Keratinocyte (primary cell): ENCODE data around the gene MBNL3. TPM values are rescaled to one million over a fixed set of nuclear protein-coding genes. Genes with fewer than 3 reads are reported as not detected.

Experiments
- DNase-seq: peaks from one replicate; pipeline ENCODE4 v3.0.0-alpha.2; 2011; ENCODE audit warnings: low read depth, missing footprints, low spot score
- FAIRE-seq: peaks from 2 replicates; lab custom pipeline; 2011; peaks lifted over from hg19 to GRCh38; lab: Jason Lieb, UNC
- H2AFZ ChIP-seq: 2 replicates; pipeline ENCODE4 v1.6.0; 2012; ENCODE audit warnings: low read length, control low read depth, inconsistent platforms; ENCODE audit not compliant: control insufficient read depth
- H3K27ac ChIP-seq: 2 replicates; pipeline ENCODE4 v1.5.1; 2011; ENCODE audit warnings: low read length; ENCODE audit not compliant: control insufficient read depth, insufficient read depth
- H3K27me3 ChIP-seq: 3 replicates; pipeline ENCODE4 v1.6.0; 2011; ENCODE audit warnings: low read length; ENCODE audit not compliant: control insufficient read depth, insufficient read depth; ENCODE audit errors: extremely low read depth
- H3K36me3 ChIP-seq, 2 experiments: 2 replicates in 1 of 2; 3 replicates in 1 of 2; pipeline ENCODE4 v1.5.1; 2011; ENCODE audit warnings: low read length in 2 of 2, mild to moderate bottlenecking in 1 of 2; ENCODE audit not compliant: control insufficient read depth in 2 of 2, insufficient read depth in 2 of 2; ENCODE audit errors: extremely low read depth in 1 of 2
- H3K4me1 ChIP-seq: 3 replicates; pipeline ENCODE4 v1.5.1; 2011; ENCODE audit warnings: low read length; ENCODE audit not compliant: control insufficient read depth, insufficient read depth; ENCODE audit errors: extremely low read depth
- H3K4me2 ChIP-seq: 3 replicates; pipeline ENCODE4 v1.6.0; 2011; ENCODE audit warnings: low read depth, low read length; ENCODE audit not compliant: control insufficient read depth, insufficient read depth; ENCODE audit errors: extremely low read depth
- H3K4me3 ChIP-seq, 3 experiments: fragments of 200-600 bp in 1 of 3; sonication (generic) in 1 of 3; 2 replicates in 2 of 3; 3 replicates in 1 of 3; pipeline ENCODE4 v1.5.1; 2011 to 2016; ENCODE audit warnings: low read length in 3 of 3, mild to moderate bottlenecking in 3 of 3, control low read depth in 2 of 3, inconsistent platforms in 1 of 3, low read depth in 1 of 3, mixed read lengths in 1 of 3, mixed run types in 1 of 3, moderate library complexity in 1 of 3; ENCODE audit not compliant: control insufficient read depth in 2 of 3, insufficient read depth in 2 of 3; ENCODE audit errors: extremely low read depth in 1 of 3
- H3K79me2 ChIP-seq: 2 replicates; pipeline ENCODE4 v1.6.0; 2012; ENCODE audit warnings: low read length; ENCODE audit not compliant: control insufficient read depth, insufficient read depth
- H3K9ac ChIP-seq: 3 replicates; pipeline ENCODE4 v1.6.0; 2011; ENCODE audit warnings: low read length; ENCODE audit not compliant: control insufficient read depth, insufficient read depth; ENCODE audit errors: extremely low read depth
- H3K9me1 ChIP-seq: 3 replicates; pipeline ENCODE4 v1.6.0; 2011; ENCODE audit warnings: low read length; ENCODE audit not compliant: control insufficient read depth, insufficient read depth; ENCODE audit errors: extremely low read depth
- H3K9me3 ChIP-seq: 2 replicates; pipeline ENCODE4 v1.5.1; 2012; ENCODE audit warnings: low read depth, low read length; ENCODE audit not compliant: control insufficient read depth
- H4K20me1 ChIP-seq: 3 replicates; pipeline ENCODE4 v1.6.0; 2011; ENCODE audit warnings: low read length; ENCODE audit not compliant: control insufficient read depth, insufficient read depth; ENCODE audit errors: extremely low read depth
- EZH2 ChIP-seq: IDR thresholded peaks from one replicate; pipeline ENCODE4 v1.6.1; 2012; ENCODE audit warnings: inconsistent platforms, mild to moderate bottlenecking, low read length, moderate library complexity
- dilution Hi-C: fragments of 300-500 bp; cut with MboI; formaldehyde crosslinking; loops from one replicate; pipeline ENCODE4 v1.7.0; 2020; ENCODE audit warnings: low sequenced_read_pairs; ENCODE audit not compliant: extremely low pct_ligation_motif_present
- polyA plus RNA-seq, 5 experiments: library from polyadenylated mRNA; depleted of rRNA in 3 of 5; stranded (reverse) in 3 of 5; stranded (forward) in 1 of 5; unstranded in 1 of 5; fragments of >200 nt; gene quantifications; 1 replicate in 1 of 5; 2 replicates in 3 of 5; 3 replicates in 1 of 5; pipeline versions ENCODE4 v1.2.1 to v1.2.3, GENCODE V29; 2011 to 2012; ENCODE audit warnings: missing spikeins in 2 of 5, low read depth in 1 of 5, low replicate concordance in 1 of 5
- TF ChIP-seq, protein P1 (sequence below), 3 experiments: IDR thresholded peaks in 1 of 3; conservative IDR thresholded peaks in 1 of 3; optimal IDR thresholded peaks in 1 of 3; 2 replicates in 2 of 3; 3 replicates in 1 of 3; pipeline versions ENCODE3 to v1.5.1; 2011; ENCODE audit warnings: low read length in 3 of 3, mild to moderate bottlenecking in 3 of 3, moderate library complexity in 2 of 3, control low read depth in 1 of 3, inconsistent platforms in 1 of 3; ENCODE audit not compliant: insufficient read depth in 2 of 3; ENCODE audit errors: extremely low read depth in 1 of 3

Gene MBNL3
- polyA plus RNA-seq, 1 donor (not counting 4 experiments of a cell fraction or from before 2014, with no cell fraction given) = 6.9 TPM

DNA sequence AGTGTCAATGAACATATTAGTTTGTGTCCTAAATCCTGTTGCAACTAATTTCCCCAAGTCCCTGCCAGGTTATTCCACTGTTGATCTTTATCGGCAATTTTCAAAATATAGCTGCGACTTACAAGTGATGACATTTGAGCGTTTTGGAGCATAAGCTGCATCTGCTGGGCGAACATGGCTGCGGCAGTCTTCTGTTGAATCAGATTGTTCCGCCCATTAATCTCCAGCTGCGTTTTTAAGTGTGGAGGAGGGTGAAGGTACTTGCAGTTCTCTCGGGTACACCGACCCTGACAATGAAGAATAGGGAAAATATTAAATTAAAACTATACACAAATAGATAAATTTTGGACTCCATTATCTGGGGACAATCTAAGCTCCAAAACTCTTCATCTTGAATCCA lies 82.7 kb downstream of the MBNL3 start:
- Histone ChIP-seq H3K4me1 (no peaks in the 10 kb centered on the region), H2AFZ (no peak overlapping the region), H3K4me2 (no peak overlapping the region), H3K9me3 (no peaks in the 10 kb centered on the region), H3K9ac (no peak overlapping the region), H3K27ac (no peak overlapping the region), H3K4me3 (no peak overlapping the region), H3K79me2 (no peaks in the 10 kb centered on the region), H3K27me3 (no peaks in the 10 kb centered on the region), H3K36me3 (no peaks in the 10 kb centered on the region), H3K9me1 (no peaks in the 10 kb centered on the region), H4K20me1 (no peaks in the 10 kb centered on the region)
- TF ChIP-seq EZH2 = no peak
- TF ChIP-seq, protein P1, sequence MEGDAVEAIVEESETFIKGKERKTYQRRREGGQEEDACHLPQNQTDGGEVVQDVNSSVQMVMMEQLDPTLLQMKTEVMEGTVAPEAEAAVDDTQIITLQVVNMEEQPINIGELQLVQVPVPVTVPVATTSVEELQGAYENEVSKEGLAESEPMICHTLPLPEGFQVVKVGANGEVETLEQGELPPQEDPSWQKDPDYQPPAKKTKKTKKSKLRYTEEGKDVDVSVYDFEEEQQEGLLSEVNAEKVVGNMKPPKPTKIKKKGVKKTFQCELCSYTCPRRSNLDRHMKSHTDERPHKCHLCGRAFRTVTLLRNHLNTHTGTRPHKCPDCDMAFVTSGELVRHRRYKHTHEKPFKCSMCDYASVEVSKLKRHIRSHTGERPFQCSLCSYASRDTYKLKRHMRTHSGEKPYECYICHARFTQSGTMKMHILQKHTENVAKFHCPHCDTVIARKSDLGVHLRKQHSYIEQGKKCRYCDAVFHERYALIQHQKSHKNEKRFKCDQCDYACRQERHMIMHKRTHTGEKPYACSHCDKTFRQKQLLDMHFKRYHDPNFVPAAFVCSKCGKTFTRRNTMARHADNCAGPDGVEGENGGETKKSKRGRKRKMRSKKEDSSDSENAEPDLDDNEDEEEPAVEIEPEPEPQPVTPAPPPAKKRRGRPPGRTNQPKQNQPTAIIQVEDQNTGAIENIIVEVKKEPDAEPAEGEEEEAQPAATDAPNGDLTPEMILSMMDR (optimal IDR thresholded peaks at IDR 0.05 in 1 of 3, IDR thresholded peaks at IDR 0.05 in 1 of 3, conservative IDR thresholded peaks at IDR 0.05 in 1 of 3; ENCODE audit: extremely low read depth in 1 of 3, insufficient read depth in 2 of 3, low read length in 3 of 3) = no peak
- dilution Hi-C loops = no loop called here
- FAIRE-seq (no peak), DNase-seq (no peak)

DNA sequence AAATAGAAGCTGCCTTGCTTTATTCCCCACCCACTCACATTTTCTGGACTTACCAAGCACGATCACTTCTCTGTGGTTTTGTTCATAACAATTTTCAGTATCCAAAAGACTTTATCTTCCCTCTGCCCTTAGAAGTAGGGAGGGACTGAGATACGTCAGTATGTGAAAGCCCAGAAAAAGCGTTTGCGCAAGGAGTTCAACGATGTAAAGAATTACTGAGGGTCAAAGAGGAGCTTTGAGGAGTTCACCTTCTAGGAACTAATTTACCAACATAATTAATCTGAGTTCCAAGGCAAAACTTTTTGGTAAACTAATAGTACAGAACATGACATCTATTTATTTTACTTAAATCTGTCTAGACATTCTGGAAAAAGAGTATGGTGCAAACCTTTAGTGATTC lies 84.6 kb downstream of the MBNL3 start:
- no peak overlapping the region for H3K4me3 ChIP-seq
- no peaks in the 10 kb centered on the region for H3K27me3 ChIP-seq
- H2AFZ ChIP-seq = no peak overlapping the region
- dilution Hi-C loops = no loop called here
- no peak for DNase-seq
- TF ChIP-seq EZH2 = no peak
- TF ChIP-seq, protein P1 (optimal IDR thresholded peaks at IDR 0.05 in 1 of 3, IDR thresholded peaks at IDR 0.05 in 1 of 3, conservative IDR thresholded peaks at IDR 0.05 in 1 of 3; ENCODE audit: extremely low read depth in 1 of 3, insufficient read depth in 2 of 3, low read length in 3 of 3) = no peak
- no peak overlapping the region for H3K27ac ChIP-seq
- H3K9ac ChIP-seq = no peak overlapping the region
- no peaks in the 10 kb centered on the region for H3K9me1 ChIP-seq
- no peak for FAIRE-seq
- H3K36me3 ChIP-seq = no peaks in the 10 kb centered on the region
- no peaks in the 10 kb centered on the region for H3K79me2 ChIP-seq
- no peak overlapping the region for H3K4me2 ChIP-seq
- no peaks in the 10 kb centered on the region for H4K20me1 ChIP-seq
- H3K4me1 ChIP-seq = no peaks in the 10 kb centered on the region
- no peaks in the 10 kb centered on the region for H3K9me3 ChIP-seq
